Skin of body (tissue), 2 donors: Measurements from ENCODE around the gene NFIA. TPM values are rescaled to one million over a fixed set of nuclear protein-coding genes. Genes with fewer than 3 reads are reported as not detected.

ENCODE experiments used
- DNase-seq: peaks from one replicate; lab custom pipeline; 2025; lab: John Stamatoyannopoulos, UW
- total RNA-seq: library from RNA; depleted of rRNA; stranded (reverse); fragments of >200 nt; gene quantifications from one replicate; pipeline ENCODE4 v1.2.3, GENCODE V29; 2014

NFIA gene
- total RNA-seq, 1 donor from 2014 or later, result 47.7 TPM

DNA sequence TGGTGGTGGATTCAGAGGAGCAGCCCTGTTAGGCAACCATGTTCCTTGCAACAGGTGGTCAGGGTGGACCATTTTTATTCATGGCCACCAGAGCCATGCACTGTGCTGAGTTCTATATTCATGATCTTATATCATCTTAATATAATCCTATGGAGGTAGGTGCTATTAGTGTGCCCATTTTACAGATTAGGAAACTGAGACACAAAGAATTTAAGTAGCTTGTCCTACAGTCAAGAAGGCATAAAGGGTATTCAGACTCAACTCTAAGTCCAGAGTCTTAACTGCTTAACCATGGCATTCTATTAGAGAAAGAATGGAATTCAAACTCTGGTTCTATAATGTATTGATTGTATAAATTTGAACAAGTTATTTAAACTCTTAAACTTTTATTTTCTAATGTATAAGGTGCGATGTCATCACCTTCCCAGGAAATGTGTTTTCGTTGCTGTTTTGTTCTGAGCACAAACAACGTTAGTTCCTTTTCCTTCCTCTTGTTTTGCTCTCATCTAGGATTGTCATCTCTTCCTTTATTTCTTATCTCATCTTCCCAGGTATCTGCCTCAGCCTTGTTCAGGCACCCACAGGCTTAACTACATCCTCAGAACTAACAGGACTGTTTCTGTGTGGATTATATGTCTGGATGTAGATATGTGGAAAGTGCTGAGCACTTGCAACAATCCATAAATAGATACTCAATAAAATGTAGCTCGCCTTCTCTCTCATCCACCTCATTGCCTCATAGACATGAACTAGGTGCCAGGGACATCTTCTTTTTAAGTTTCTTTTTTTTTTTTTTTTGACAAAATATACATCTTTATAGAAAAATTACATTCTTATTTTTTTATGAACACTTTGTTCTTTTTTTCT lies 207.1 kb downstream of the NFIA start:
- no peak for DNase-seq

DNA sequence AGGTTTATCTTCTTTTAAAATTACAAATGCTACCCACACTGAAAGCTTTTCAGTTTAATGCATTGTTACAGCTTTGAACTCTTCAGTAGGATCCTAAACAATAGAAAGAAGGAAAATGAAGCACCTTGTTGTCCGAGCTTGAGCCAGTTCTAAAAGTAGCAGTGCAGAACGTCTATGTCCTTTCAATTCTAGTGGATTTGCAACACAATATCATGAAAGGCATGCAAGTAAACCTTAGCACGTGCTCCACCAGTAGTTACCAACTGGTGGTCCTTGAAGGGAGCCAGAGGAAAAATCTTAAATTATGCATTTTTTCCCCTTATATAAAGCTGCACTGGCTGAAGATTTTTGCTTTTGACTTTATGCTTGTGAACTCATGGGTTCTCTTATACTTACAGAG lies 208.2 kb downstream of the NFIA start:
- DNase-seq, result no peak

GRCh38 chr1:61293197-61293596 lies 210.8 kb downstream of the NFIA start:
- DNase-seq, result no peak

DNA sequence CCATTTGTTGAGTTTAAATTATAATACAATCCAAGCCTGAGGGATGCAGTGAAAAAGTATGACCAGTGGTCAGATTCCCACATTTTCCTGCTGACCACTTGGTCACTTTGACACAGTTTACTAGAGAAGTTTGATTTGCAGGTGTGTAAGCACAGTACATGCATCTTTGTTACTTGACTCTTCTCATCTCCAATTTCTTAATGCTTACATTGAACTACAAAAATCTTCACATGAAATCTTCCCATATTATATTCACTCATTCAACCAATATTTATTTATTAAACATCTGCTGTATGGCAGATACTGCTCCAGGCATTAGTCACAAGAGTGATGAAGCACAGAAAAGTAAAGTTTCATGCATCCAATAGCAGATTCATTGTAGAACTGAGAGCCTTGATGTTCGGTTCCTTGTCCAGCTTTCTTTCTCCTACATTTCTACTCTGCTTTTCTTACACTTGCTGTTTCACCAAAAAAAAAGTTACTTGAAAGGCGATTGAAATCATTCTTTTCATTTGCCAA lies 211.7 kb downstream of the NFIA start:
- DNase-seq, result no peak

DNA sequence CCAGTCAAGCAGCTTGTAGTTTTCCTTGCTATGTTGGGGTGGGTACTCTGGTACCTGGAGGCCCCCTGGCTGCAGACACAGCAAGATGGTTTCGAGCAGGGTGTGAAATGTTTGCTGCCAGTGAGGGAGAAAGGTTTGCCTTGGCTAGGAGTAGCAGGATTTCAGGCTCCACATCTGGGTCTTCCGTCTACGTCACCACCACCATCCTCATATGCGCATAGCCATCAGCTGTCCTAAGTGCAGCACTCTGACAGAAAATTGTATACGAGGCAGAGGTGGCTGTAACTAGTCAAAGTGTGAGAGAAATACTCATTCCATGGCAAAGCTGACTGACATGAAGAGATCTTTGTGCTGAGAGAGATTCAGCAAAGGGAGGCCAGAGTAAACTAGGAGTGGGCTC lies 212.6 kb downstream of the NFIA start:
- DNase-seq, result no peak

GRCh38 chr1:61295818-61296537 lies 213.6 kb downstream of the NFIA start:
- no peak for DNase-seq

DNA sequence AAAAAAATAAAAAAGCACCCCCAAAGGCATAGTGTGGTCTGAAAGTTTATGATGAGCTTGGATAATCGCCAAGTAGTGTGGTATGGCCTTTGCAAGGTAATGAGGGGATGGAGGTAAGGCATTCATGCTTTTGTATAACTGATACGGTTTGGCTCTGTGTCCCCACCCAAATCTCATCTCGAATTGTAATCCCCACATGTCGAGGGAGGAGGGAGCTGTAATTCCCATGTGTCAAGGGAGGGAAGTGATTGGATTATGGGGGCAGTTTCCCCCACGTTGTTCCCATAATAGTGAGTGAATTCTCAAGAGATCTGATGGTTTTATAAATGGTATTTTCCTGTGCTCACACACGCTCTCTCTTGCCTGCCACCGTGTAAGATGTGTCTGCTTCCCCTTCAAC lies 215.5 kb downstream of the NFIA start:
- no peak for DNase-seq

DNA sequence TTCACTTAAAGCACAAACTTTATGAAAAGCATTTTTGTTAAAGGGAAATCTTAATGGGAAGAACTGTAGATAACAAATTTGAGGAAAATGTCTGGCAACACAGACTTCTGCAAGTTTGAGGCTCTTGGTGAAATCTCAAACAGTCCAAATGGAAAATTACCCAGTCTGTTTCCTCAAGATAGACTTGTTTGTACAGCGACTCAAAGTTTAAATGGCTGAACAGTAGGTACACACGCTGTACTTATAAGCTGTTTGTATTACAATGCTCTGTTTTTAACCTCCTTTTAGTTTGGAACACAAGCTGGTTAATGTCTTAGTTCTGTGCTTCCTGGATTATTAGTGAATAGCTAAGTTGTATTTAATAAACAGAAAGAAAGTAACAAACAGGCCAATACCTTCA lies 217.1 kb downstream of the NFIA start:
- no peak for DNase-seq

GRCh38 chr1:61300899-61301298 lies 218.5 kb downstream of the NFIA start:
- no peak for DNase-seq

- peak; percentile 54 for DNase-seq
Observed at GRCh38 chr1:61301824-61302657, 219.7 kb downstream of the NFIA start.

- no peak for DNase-seq
Observed at GRCh38 chr1:61307422-61308142, 225.2 kb downstream of the NFIA start.

- no peak for DNase-seq
Observed at GRCh38 chr1:61310057-61310456, 227.7 kb downstream of the NFIA start.

GRCh38 chr1:61310538-61310937 lies 228.2 kb downstream of the NFIA start:
- DNase-seq, result no peak

DNA sequence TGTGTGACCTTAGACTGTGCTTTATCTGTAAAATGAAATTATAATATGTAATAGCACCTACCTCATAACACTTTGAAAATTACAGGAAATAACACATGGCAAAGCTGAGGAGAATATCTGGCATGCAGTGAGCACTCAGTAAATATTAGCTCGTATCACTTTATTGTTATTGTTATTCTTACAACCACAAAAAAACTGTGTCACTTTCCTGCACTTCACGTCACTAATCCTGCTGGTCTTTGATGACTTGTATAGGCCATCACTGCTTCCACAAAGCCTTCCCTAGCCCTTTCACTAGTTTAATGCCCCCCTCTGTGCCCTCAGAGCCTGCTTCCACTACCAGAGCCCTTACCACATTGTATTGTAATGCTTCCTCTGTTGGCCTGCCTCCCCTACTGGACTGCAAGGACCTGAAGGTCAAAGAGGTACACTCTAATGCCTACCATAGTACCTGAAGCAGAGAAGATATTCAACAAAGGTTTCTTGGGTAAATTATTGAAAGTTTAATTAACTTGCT lies 231.6 kb downstream of the NFIA start:
- DNase-seq, result no peak

GRCh38 chr1:61315011-61315410 lies 232.7 kb downstream of the NFIA start:
- DNase-seq, result no peak

DNA sequence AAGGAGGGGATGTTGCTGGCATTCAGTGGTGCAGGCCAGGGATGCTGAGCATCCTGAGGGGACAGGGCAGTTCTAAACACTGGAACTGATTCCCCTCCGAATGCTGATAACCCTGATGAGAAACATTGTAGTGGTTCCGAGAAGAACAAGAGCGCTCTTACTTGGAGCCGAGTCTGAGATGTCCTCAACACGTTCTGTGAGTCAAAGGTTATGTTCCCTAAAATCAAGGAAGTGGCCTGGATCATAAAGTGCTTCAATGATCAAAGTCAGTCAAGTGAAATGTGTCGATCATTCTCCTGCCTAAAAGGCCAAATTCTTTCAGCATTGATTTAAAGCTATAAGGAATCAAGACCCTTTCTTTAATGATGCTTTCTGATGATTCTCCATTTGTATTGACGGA lies 234.1 kb downstream of the NFIA start:
- no peak for DNase-seq

GRCh38 chr1:61318319-61319125 lies 236.2 kb downstream of the NFIA start:
- peak; percentile 93 for DNase-seq

DNA sequence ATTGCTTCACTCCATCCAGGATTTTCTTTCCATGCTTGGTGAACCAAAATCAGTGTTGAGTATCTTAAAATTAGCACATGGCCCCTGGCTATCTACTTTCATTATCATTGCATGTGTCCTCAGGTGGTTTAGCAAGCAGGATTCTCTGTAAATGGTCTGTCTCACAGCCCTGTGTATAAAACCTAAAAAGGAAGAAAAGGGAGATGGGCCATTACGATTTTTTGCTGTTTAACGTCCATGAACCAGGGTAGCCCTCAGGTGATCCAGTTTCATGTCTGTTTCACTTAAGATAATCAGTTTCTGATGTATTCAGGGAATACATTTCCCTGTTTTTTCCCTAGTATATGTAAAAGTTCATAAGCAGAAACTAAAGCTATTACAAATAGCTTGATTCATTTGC lies 238.2 kb downstream of the NFIA start:
- no peak for DNase-seq

- no peak for DNase-seq
Observed at GRCh38 chr1:61322008-61322744, 239.8 kb downstream of the NFIA start.
